ENCODE results near the gene SPOCK1. TPM values are rescaled to one million over a fixed set of nuclear protein-coding genes. Genes with fewer than 3 reads are reported as not detected.
A peak's percentile ranks its signal among the peaks of the same experiment; 100 is the strongest.

SPOCK1 gene
- polyA plus RNA-seq, 2 of the 4 experiments (the other 2 are of a cell fraction): 28.9 to 40.8 TPM

- FAIRE-seq (no peak), ATAC-seq (peak; percentile 58 to 76; a peak in 5 of 6 replicates), DNase-seq (ENCODE audit: low read depth in 1 of 2, low spot score in 1 of 2) (peak in 1 of 2 experiments; percentile 7)
- TF ChIP-seq NFE2L2 (conservative IDR thresholded peaks at IDR 0.05; ENCODE audit: low read length) (no peak), ESRRA (IDR thresholded peaks at IDR 0.05; ENCODE audit: borderline replicate concordance, low read length) (no peak), JUNB (IDR thresholded peaks at IDR 0.05) (no peak), FOXS1 (CRISPR knock-in tag; IDR thresholded peaks at IDR 0.05) (no peak), USF2 (IDR thresholded peaks at IDR 0.05) (no peak), FOSB (CRISPR knock-in tag; IDR thresholded peaks at IDR 0.05) (no peak), MYC (IDR thresholded peaks at IDR 0.05; ENCODE audit: borderline replicate concordance, low read length) (no peak), HOXA7 (CRISPR knock-in tag; IDR thresholded peaks at IDR 0.05) (no peak), HOXB13 (CRISPR knock-in tag; IDR thresholded peaks at IDR 0.05; ENCODE audit: low read depth) (no peak), RFX5 (IDR thresholded peaks at IDR 0.05) (no peak), ELK1 (IDR thresholded peaks at IDR 0.05; ENCODE audit: low read depth, low read length) (no peak)
- ChIA-PET POLR2A (no interaction called here), CTCF (no interaction called here)
- no peaks in the 10 kb centered on the region for H3K9me3 ChIP-seq
- 39% methylated on average over 6 of the region's 6 CpGs for WGBS (ENCODE audit: missing lambda C conversion rate)
- no peaks in the 10 kb centered on the region for H3K4me1 ChIP-seq
- H3K4me3 ChIP-seq: no peak overlapping the region
- H3K27ac ChIP-seq: no peak overlapping the region
- H3K4me2 ChIP-seq: no peak overlapping the region
Observed at GRCh38 chr5:137096149-137097103, 402.7 kb downstream of the SPOCK1 start.

- TF ChIP-seq JUN (IDR thresholded peaks at IDR 0.05) (no peak), FOSL2 (IDR thresholded peaks at IDR 0.05) (no peak), FOSL2 (CRISPR knock-in tag; IDR thresholded peaks at IDR 0.05) (no peak), BHLHE40 (IDR thresholded peaks at IDR 0.05; ENCODE audit: low read depth, low read length) (no peak), RAD21 (conservative IDR thresholded peaks at IDR 0.05 in 1 of 2, IDR thresholded peaks at IDR 0.05 in 1 of 2) (no peak), TFCP2L1 (CRISPR knock-in tag; IDR thresholded peaks at IDR 0.05) (no peak), RNF2 (IDR thresholded peaks at IDR 0.05; ENCODE audit: borderline replicate concordance, low read depth) (no peak)
- Histone ChIP-seq H3K4me2 (no peak overlapping the region), H3K4me1 (no peaks in the 10 kb centered on the region), H3K4me3 (no peak overlapping the region), H3K27ac (no peak overlapping the region), H3K9me3 (no peaks in the 10 kb centered on the region)
- no peak for DNase-seq (ENCODE audit: low read depth in 1 of 2, low spot score in 1 of 2)
- FAIRE-seq: no peak
- ATAC-seq: no peak
- POLR2A ChIA-PET: no interaction called here
- CTCF ChIA-PET: no interaction called here
Observed at GRCh38 chr5:137095597-137095996, 403.5 kb downstream of the SPOCK1 start.

- ChIA-PET POLR2A (no interaction called here), CTCF (interaction anchor here (1.1 kb wide), 1 partner anchor 16 kb away, joined by 3 read pairs; no protein-coding TSS in a partner anchor)
- no peak overlapping the region for H3K4me3 ChIP-seq
- 57% methylated on average over 3 of the region's 3 CpGs for WGBS (ENCODE audit: missing lambda C conversion rate)
- H3K4me1 ChIP-seq: no peaks in the 10 kb centered on the region
- no peaks in the 10 kb centered on the region for H3K9me3 ChIP-seq
- TF ChIP-seq HEYL (CRISPR knock-in tag; IDR thresholded peaks at IDR 0.05) (no peak), HES2 (IDR thresholded peaks at IDR 0.05) (no peak), EP300 (IDR thresholded peaks at IDR 0.05) (no peak), NPAS2 (CRISPR knock-in tag; IDR thresholded peaks at IDR 0.05; ENCODE audit: borderline replicate concordance) (no peak), NR3C1 (IDR thresholded peaks at IDR 0.05) (no peak), NFE2L2 (conservative IDR thresholded peaks at IDR 0.05; ENCODE audit: low read length) (no peak), POLR2A (IDR thresholded peaks at IDR 0.05; ENCODE audit: low read length) (no peak), FOSL2 (IDR thresholded peaks at IDR 0.05) (no peak), FOSL2 (CRISPR knock-in tag; IDR thresholded peaks at IDR 0.05) (peak; percentile 7; the same call in 1 of the 2 replicates)
- ATAC-seq: no peak
- FAIRE-seq: no peak
- H3K4me2 ChIP-seq: no peak overlapping the region
- no peak for DNase-seq (ENCODE audit: low read depth in 1 of 2, low spot score in 1 of 2)
- H3K27ac ChIP-seq: no peak overlapping the region
Observed at GRCh38 chr5:137092831-137093230, 406.3 kb downstream of the SPOCK1 start.
